CD4-positive, alpha-beta memory T cell (primary cell): ENCODE results near the gene GPRC5D. TPM values are rescaled to one million over a fixed set of nuclear protein-coding genes. Genes with fewer than 3 reads are reported as not detected.

Source experiments
- CTCF ChIA-PET: fragments of 350-600 bp; sonication (Branson Sonifier 250); formaldehyde crosslinking; loops from one replicate; lab custom pipeline; 2021; ENCODE audit warnings: inconsistent platforms; ENCODE audit not compliant: partially characterized antibody; lab: Charles Lee
- POLR2A ChIA-PET: fragments of 350-600 bp; sonication (Branson Sonifier 250); formaldehyde crosslinking; loops from one replicate; lab custom pipeline; 2021; ENCODE audit not compliant: partially characterized antibody; lab: Charles Lee
- DNase-seq, 5 donors: peaks; one replicate each; pipeline versions ENCODE4 v3.0.0 to v3.0.0-alpha.2; 2020 to 2022; ENCODE audit warnings: mixed read lengths in 1 of 5
- H3K27ac ChIP-seq: one replicate; pipeline ENCODE4 v1.7.0; 2013; ENCODE audit warnings: low read depth, low read length
- H3K27me3 ChIP-seq: 2 replicates; pipeline ENCODE4 v1.7.0; 2013; ENCODE audit warnings: mild to moderate bottlenecking, low read length, moderate library complexity; ENCODE audit not compliant: insufficient read depth
- H3K36me3 ChIP-seq: 2 replicates; pipeline ENCODE4 v1.7.0; 2013; ENCODE audit warnings: mild to moderate bottlenecking, low read length, moderate library complexity; ENCODE audit not compliant: insufficient read depth
- H3K4me1 ChIP-seq: 2 replicates; pipeline ENCODE4 v1.7.0; 2013; ENCODE audit warnings: mild to moderate bottlenecking, low read length, moderate library complexity; ENCODE audit not compliant: insufficient read depth
- H3K4me3 ChIP-seq, 2 donors: one replicate each; pipeline ENCODE4 v1.7.0; 2013; ENCODE audit warnings: low read length in 2 of 2, mild to moderate bottlenecking in 1 of 2
- H3K9me3 ChIP-seq, 2 donors: one replicate each; pipeline ENCODE4 v1.7.0; 2013; ENCODE audit warnings: low read length in 2 of 2, control low read depth in 1 of 2; ENCODE audit not compliant: control insufficient read depth in 1 of 2
- H3K27ac Mint-ChIP-seq, 7 donors: one replicate each; pipeline ENCODE4 v1.8.0; 2020 to 2021; ENCODE audit warnings: mixed read lengths in 7 of 7, mild to moderate bottlenecking in 6 of 7, inconsistent platforms in 3 of 7, moderate library complexity in 3 of 7
- H3K27me3 Mint-ChIP-seq, 2 donors: one replicate each; pipeline ENCODE4 v1.8.0; 2020 to 2021; ENCODE audit warnings: mixed read lengths in 2 of 2
- H3K36me3 Mint-ChIP-seq, 2 donors: one replicate each; pipeline ENCODE4 v1.8.0; 2020 to 2021; ENCODE audit warnings: mixed read lengths in 2 of 2, inconsistent platforms in 1 of 2, mild to moderate bottlenecking in 1 of 2
- H3K4me1 Mint-ChIP-seq, 4 donors: one replicate each; pipeline ENCODE4 v1.8.0; 2020 to 2021; ENCODE audit warnings: mixed read lengths in 4 of 4, mild to moderate bottlenecking in 1 of 4
- H3K4me3 Mint-ChIP-seq, 8 donors: one replicate each; pipeline ENCODE4 v1.8.0; 2020 to 2021; ENCODE audit warnings: mixed read lengths in 8 of 8, mild to moderate bottlenecking in 7 of 8, moderate library complexity in 6 of 8, inconsistent platforms in 3 of 8
- H3K9me3 Mint-ChIP-seq, 8 donors: one replicate each; pipeline ENCODE4 v1.8.0; 2020 to 2021; ENCODE audit warnings: mixed read lengths in 8 of 8, mild to moderate bottlenecking in 5 of 8, inconsistent platforms in 3 of 8, moderate library complexity in 1 of 8
- intact Hi-C: fragments of 100-400 bp; cut with micrococcal nuclease; formaldehyde crosslinking; loops from one replicate; pipeline ENCODE4 v1.15.1; 2023
- polyA plus RNA-seq, 2 donors: library from polyadenylated mRNA; unstranded; fragments of 300-500 nt; fragmentation: Illumina TruSeq; gene quantifications; one replicate each; pipeline ENCODE4 v1.2.3, GENCODE V29; 2021
- total RNA-seq, 2 experiments: library from RNA; stranded (reverse); gene quantifications; one replicate each; pipeline ENCODE4 v1.2.3, GENCODE V29; 2021

GPRC5D gene
- total and polyA plus RNA-seq, 4 experiments from 2014 or later = 0.71 TPM; not detected in 3

DNA sequence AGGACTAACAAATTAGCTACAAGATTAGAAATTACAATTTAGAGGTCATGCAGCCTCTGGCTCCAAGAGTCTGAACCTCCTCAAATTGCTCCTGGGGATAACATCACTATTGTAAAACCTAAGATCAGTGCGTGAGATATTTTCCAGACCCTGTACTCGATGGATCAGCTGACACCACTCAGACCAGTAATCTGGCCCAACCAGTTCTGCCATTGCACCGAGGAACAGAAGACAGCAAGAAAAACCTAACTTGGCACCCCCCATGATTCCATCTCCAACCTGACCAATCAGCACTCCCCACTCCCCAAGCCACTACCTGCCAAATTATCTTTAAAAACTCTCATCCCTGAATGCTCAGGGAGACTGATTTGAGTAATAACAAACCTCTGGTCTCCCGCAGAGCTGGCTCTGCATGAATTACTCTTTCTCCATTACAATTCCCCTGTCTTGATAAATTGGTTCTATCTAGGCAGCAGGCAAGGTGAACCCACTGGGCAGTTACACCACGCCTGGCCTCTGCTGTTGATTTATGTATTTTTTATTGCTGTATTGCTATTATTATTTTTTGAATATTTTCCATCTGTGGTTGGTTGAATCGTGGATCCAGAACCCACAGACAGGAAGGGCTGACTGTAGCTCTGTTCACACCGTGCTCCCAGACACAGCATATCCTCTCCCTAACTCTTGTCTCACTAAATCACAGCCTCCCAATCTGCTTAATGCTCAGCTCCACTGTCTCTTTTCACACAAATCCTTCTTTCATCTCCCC is 38.9 kb upstream of the GPRC5D start:
- POLR2A ChIA-PET = no interaction called here
- Mint-ChIP-seq H3K27me3 (no peaks in the 10 kb centered on the region), H3K9me3 (no peaks in the 10 kb centered on the region), H3K4me3 (no peak overlapping the region), H3K36me3 (peaks cover 7 to 9% of the 10 kb centered on the region in 2 donors), H3K4me1 (peaks cover 0 to 23% (median 3%) of the 10 kb centered on the region in 4 donors), H3K27ac (peak overlapping the region in 4 of 7 donors; percentile 8 to 32 (median 18))
- H3K27ac ChIP-seq = no peak overlapping the region
- intact Hi-C loops = no loop called here
- CTCF ChIA-PET = no interaction called here
- H3K4me1 ChIP-seq = no peaks in the 10 kb centered on the region
- no peaks in the 10 kb centered on the region for H3K27me3 ChIP-seq
- no peak overlapping the region for H3K4me3 ChIP-seq
- peaks cover 5% of the 10 kb centered on the region for H3K36me3 ChIP-seq
- no peaks in the 10 kb centered on the region for H3K9me3 ChIP-seq
- no peak for DNase-seq

DNA sequence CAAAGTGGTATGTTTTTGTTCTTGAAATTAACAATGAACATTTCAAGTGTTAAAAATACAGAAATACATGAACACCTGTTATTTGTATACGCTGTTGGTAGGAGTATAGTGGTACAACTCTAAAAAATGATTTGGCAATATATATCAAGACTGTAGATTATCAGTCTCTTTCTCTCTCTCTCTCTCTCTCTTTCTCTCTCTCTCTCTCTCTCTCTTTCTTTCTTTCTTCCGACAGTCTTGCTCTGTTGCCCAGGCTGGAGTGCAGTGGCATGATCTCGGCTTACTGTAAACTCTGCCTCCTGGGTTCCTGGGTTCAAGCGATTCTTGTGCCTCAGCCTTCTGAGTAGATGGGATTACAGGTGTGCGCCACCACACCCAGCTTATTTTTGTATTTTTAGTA is 35.5 kb upstream of the GPRC5D start:
- Histone ChIP-seq H3K9me3 (no peaks in the 10 kb centered on the region), H3K4me1 (no peaks in the 10 kb centered on the region), H3K27ac (no peak overlapping the region), H3K36me3 (peaks cover 5% of the 10 kb centered on the region), H3K4me3 (no peak overlapping the region), H3K27me3 (no peaks in the 10 kb centered on the region)
- Mint-ChIP-seq H3K4me1 (peaks cover 0 to 9% (median 3%) of the 10 kb centered on the region in 4 donors), H3K4me3 (no peak overlapping the region), H3K36me3 (peaks cover 14 to 19% of the 10 kb centered on the region in 2 donors), H3K27me3 (no peaks in the 10 kb centered on the region), H3K27ac (peak overlapping the region in 2 of 7 donors; percentile 57 to 74), H3K9me3 (no peaks in the 10 kb centered on the region)
- ChIA-PET POLR2A (no interaction called here), CTCF (interaction anchor here (1.8 kb wide), 1 partner anchor 225 kb away, joined by 8 read pairs; no protein-coding TSS in a partner anchor)
- intact Hi-C loops = loop anchor here (5.0 kb wide), 1 partner anchor 225 kb away; no protein-coding TSS in a partner anchor
- no peak for DNase-seq

DNA sequence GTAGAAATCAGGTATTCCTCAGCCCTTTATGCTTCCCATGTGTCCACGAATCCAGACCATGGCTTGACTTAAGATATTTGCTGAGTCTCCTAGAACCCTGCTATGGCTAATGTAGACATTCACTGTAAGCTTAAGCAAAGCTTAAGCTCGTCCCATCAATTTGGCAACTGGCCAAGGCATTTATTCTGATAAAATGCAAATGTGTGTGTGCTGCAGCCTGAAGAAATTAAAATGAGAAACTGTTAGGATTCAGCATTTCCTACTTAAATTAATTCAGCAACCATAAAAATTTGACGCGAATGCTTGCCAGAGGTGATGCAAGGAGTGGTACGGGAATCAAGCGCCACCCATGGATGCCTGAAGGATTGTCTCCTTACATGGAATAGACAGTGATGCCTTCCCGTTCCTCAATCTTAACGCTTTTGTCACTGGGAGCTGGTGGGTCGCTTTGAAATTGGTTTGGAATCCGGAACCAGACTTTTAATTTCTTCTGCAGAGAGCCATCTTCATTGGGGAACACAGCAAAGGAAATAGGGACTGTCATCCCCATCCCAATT is 34.9 kb upstream of the GPRC5D start:
- Histone ChIP-seq H3K27ac (no peak overlapping the region), H3K9me3 (no peaks in the 10 kb centered on the region), H3K4me3 (no peak overlapping the region), H3K27me3 (no peaks in the 10 kb centered on the region), H3K36me3 (peaks cover 5% of the 10 kb centered on the region), H3K4me1 (no peaks in the 10 kb centered on the region)
- POLR2A ChIA-PET = no interaction called here
- intact Hi-C loops = loop anchor here (5.0 kb wide), 1 partner anchor 225 kb away; no protein-coding TSS in a partner anchor
- H3K4me1 Mint-ChIP-seq = peaks cover 0 to 8% (median 3%) of the 10 kb centered on the region in 4 donors
- DNase-seq = no peak
- no peaks in the 10 kb centered on the region for H3K9me3 Mint-ChIP-seq
- H3K36me3 Mint-ChIP-seq = peaks cover 14 to 19% of the 10 kb centered on the region in 2 donors
- CTCF ChIA-PET = interaction anchor here (1.2 to 1.8 kb wide), 4 partner anchors 16 to 225 kb away, joined by 4 to 8 read pairs (median 5); no protein-coding TSS in a partner anchor
- no peak overlapping the region for H3K4me3 Mint-ChIP-seq
- no peak overlapping the region for H3K27ac Mint-ChIP-seq
- H3K27me3 Mint-ChIP-seq = no peaks in the 10 kb centered on the region

DNA sequence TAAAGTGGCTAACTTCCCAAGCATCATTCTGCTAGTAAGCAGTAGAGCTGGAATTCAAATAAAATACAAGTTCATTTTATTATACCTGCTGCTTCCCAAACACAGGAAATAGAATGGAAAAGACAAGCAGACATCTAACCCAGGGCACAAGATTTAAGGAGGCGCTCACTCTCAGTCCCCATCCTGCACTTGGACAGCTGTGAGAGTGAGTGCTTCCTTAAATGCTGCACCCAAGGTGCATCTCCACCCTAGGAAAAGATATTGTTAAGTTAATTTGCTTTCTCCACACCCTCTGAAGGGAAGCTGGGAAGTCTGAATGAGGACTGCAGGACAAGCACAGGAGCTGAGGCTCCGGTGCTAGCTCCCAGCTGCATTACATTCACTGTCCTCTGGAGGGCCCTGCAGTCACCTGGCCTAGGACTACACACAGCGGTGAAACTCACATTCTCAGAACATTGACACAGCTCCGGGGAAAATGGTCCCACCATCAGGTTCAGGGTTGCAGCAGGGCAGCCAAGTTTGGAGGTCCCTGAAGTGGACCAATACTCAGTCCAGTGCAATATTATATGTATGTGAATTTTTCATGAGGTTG is 33.9 kb upstream of the GPRC5D start:
- Mint-ChIP-seq H3K36me3 (peaks cover 14 to 19% of the 10 kb centered on the region in 2 donors), H3K27ac (no peak overlapping the region), H3K27me3 (no peaks in the 10 kb centered on the region), H3K4me1 (peaks cover 0 to 2% (median under 1%) of the 10 kb centered on the region in 4 donors), H3K4me3 (no peak overlapping the region), H3K9me3 (no peaks in the 10 kb centered on the region)
- Histone ChIP-seq H3K27me3 (no peaks in the 10 kb centered on the region), H3K9me3 (no peaks in the 10 kb centered on the region), H3K27ac (no peak overlapping the region), H3K4me3 (no peak overlapping the region), H3K4me1 (no peaks in the 10 kb centered on the region), H3K36me3 (peaks cover 5% of the 10 kb centered on the region)
- ChIA-PET CTCF (interaction anchor here (1.2 to 1.8 kb wide), 5 partner anchors 15 to 226 kb away, joined by 3 to 8 read pairs (median 5); no protein-coding TSS in a partner anchor), POLR2A (no interaction called here)
- DNase-seq = no peak
- intact Hi-C loops = loop anchor here (5.0 kb wide), 1 partner anchor 226 kb away; no protein-coding TSS in a partner anchor

DNA sequence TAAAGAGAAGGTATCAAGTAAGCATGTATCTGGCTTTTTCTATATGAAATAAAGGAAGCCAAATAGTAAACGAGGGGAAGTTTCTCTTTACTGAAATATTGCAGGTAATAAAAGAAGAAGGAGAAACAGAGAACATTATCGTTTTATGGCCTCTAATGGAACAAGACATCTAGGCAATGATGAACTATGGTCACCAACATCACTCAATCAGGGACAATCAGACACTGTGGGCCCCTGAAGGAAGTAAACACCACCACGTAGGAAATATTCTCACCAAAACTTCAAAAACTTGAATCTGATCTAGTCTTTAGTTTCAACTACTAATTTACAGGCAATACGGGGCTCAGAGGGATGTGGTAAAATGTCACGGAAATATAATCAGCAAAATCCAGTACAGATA is 32.2 kb upstream of the GPRC5D start:
- Mint-ChIP-seq H3K4me3 (no peak overlapping the region), H3K9me3 (no peaks in the 10 kb centered on the region), H3K27me3 (no peaks in the 10 kb centered on the region), H3K36me3 (peaks cover 14 to 19% of the 10 kb centered on the region in 2 donors), H3K4me1 (peaks cover 0 to 2% (median under 1%) of the 10 kb centered on the region in 4 donors), H3K27ac (peak overlapping the region in 1 of 7 donors; percentile 22)
- Histone ChIP-seq H3K27me3 (no peaks in the 10 kb centered on the region), H3K4me1 (no peaks in the 10 kb centered on the region), H3K36me3 (peaks cover 5% of the 10 kb centered on the region), H3K9me3 (no peaks in the 10 kb centered on the region), H3K27ac (no peak overlapping the region), H3K4me3 (no peak overlapping the region)
- CTCF ChIA-PET = interaction anchor here (0.9 to 2.1 kb wide), 3 partner anchors 68 to 195 kb away, joined by 3 to 8 read pairs (median 5); no protein-coding TSS in a partner anchor
- POLR2A ChIA-PET = no interaction called here
- DNase-seq = no peak
- intact Hi-C loops = loop anchor here (5.0 kb wide), 1 partner anchor 147 kb away; no protein-coding TSS in a partner anchor

DNA sequence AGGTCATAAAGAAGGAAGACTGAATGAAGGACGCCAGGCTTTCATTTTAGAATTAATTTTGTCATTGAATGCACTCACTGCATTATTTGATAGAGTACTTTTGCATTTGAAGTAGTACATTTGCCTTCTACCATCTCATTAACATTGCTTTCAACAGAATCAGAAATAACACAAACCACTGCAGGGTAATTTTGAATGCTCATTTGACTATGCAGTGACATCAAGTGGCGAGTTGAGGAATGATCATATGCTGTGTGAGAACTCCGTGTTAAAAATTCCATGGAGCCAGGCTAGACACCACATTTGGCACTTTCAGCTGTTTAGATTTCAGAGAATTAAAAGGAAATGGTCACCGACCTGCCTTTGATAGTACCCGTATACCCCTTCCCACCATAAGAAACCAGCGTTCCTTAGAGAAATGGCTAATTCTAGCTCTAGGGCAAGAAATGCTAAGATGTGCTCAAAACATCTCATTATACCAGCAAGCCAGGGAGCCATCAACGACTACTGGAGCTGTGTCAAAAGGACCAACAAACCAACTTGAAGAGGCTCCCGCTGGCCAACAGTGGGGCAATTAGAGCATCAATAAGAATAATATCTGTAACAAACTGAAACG is 31.6 kb upstream of the GPRC5D start:
- Histone ChIP-seq H3K4me3 (no peak overlapping the region), H3K4me1 (no peaks in the 10 kb centered on the region), H3K27me3 (no peaks in the 10 kb centered on the region), H3K9me3 (no peaks in the 10 kb centered on the region), H3K36me3 (peaks cover 5% of the 10 kb centered on the region), H3K27ac (no peak overlapping the region)
- H3K27me3 Mint-ChIP-seq = no peaks in the 10 kb centered on the region
- CTCF ChIA-PET = interaction anchor here (0.9 to 2.1 kb wide), 4 partner anchors 67 to 228 kb away, joined by 3 to 8 read pairs (median 4); no protein-coding TSS in a partner anchor
- no peak for DNase-seq
- H3K27ac Mint-ChIP-seq = peak overlapping the region in 1 of 7 donors; percentile 52
- peaks cover 14 to 15% of the 10 kb centered on the region in 2 donors for H3K36me3 Mint-ChIP-seq
- POLR2A ChIA-PET = interaction anchor here (0.8 kb wide), 1 partner anchor 627 kb away, joined by 3 read pairs; the partner anchor contains the start of gene BORCS5
- no peak overlapping the region for H3K4me3 Mint-ChIP-seq
- H3K4me1 Mint-ChIP-seq = peaks cover 0 to 2% (median under 1%) of the 10 kb centered on the region in 4 donors
- intact Hi-C loops = loop anchor here (1.0 to 5.0 kb wide), 3 partner anchors 67 to 195 kb away; no protein-coding TSS in a partner anchor
- no peaks in the 10 kb centered on the region for H3K9me3 Mint-ChIP-seq
